Nucleus accumbens (tissue), 56 donors: ENCODE measurements around the gene SENP7.
"Not testable (repeated sequence)": the region's sequence is repeated elsewhere in the genome, so short reads cannot be mapped to it uniquely, and the experiment has no call there.

ENCODE experiments used
- DNase-seq, 56 donors: peaks; one replicate each; lab custom pipeline; 2025; lab: John Stamatoyannopoulos, UW

Gene SENP7

GRCh38 chr3:101340591-101340990, 172.4 kb downstream of the SENP7 start:
- DNase-seq: no peak

- no peak for DNase-seq
Observed at GRCh38 chr3:101333883-101334282, 179.1 kb downstream of the SENP7 start.

GRCh38 chr3:101329016-101329673, 183.9 kb downstream of the SENP7 start:
- DNase-seq: no peak

- DNase-seq: no peak
Observed at GRCh38 chr3:101325393-101326134, 187.4 kb downstream of the SENP7 start.

GRCh38 chr3:101320475-101320874, 192.5 kb downstream of the SENP7 start, which contains the start of gene IMPG2:
IMPG2 (minus strand) TSS chr3:101320575; CDS start chr3:101320372, 203 bp downstream.
- DNase-seq: no peak

GRCh38 chr3:101319531-101319930, 193.5 kb downstream of the SENP7 start:
- DNase-seq: no peak

GRCh38 chr3:101312545-101312944, 200.5 kb downstream of the SENP7 start:
- no peak for DNase-seq

GRCh38 chr3:101311676-101312075, 201.3 kb downstream of the SENP7 start:
- no peak for DNase-seq

- DNase-seq: no peak
Observed at GRCh38 chr3:101310978-101311375, 202.0 kb downstream of the SENP7 start.

- not testable (repeated sequence) for DNase-seq
Observed at GRCh38 chr3:101308147-101308772, 204.8 kb downstream of the SENP7 start.

GRCh38 chr3:101303836-101304235, 209.2 kb downstream of the SENP7 start:
- no peak for DNase-seq

GRCh38 chr3:101303089-101303731, 209.8 kb downstream of the SENP7 start:
- DNase-seq: no peak

GRCh38 chr3:101300073-101300472, 212.9 kb downstream of the SENP7 start:
- DNase-seq: no peak

- DNase-seq: no peak
Observed at GRCh38 chr3:101292027-101292426, 221.0 kb downstream of the SENP7 start.

- DNase-seq: no peak
Observed at GRCh38 chr3:101288294-101288693, 224.7 kb downstream of the SENP7 start.

GRCh38 chr3:101284757-101285156, 228.3 kb downstream of the SENP7 start:
- no peak for DNase-seq

- DNase-seq: no peak
Observed at GRCh38 chr3:101281521-101282030, 231.4 kb downstream of the SENP7 start.

GRCh38 chr3:101279765-101280385, 233.1 kb downstream of the SENP7 start:
- no peak for DNase-seq

- no peak for DNase-seq
Observed at GRCh38 chr3:101279162-101279561, 233.8 kb downstream of the SENP7 start.

GRCh38 chr3:101278727-101279126, 234.3 kb downstream of the SENP7 start:
- DNase-seq: no peak
